K562 (cell line): ENCODE results near the gene CEP192. TPM values are rescaled to one million over a fixed set of nuclear protein-coding genes. Genes with fewer than 3 reads are reported as not detected.

Source experiments
- ARID1B ChIP-seq: fragments of 450-650 bp; IDR thresholded peaks from 2 replicates; pipeline ENCODE4 v1.6.1; 2016; ENCODE audit warnings: antibody characterized with exemption, mild to moderate bottlenecking, inconsistent platforms
- ARNT ChIP-seq, 2 experiments: fragments of 450-650 bp; IDR thresholded peaks; 2 replicates each; pipeline ENCODE4 v1.6.1; 2016; ENCODE audit warnings: mild to moderate bottlenecking in 1 of 2
- ERF ChIP-seq: fragments of 450-650 bp; formaldehyde crosslinking; IDR thresholded peaks from 2 replicates; pipeline ENCODE4 v1.4.0; 2020; ENCODE audit warnings: mild to moderate bottlenecking, mixed read lengths
- ETV1 ChIP-seq: fragments of 450-650 bp; conservative IDR thresholded peaks from 2 replicates; pipeline ENCODE4 v1.6.1; 2016; ENCODE audit warnings: missing genetic modification characterization, control low read depth, low read depth, missing compliant biosample characterization
- GMEB1 ChIP-seq: fragments of 250-450 bp; sonication (Bioruptor Pico); IDR thresholded peaks from 2 replicates; pipeline ENCODE4 v1.4.0; 2020; ENCODE audit warnings: mild to moderate bottlenecking
- HLTF ChIP-seq: fragments of 450-650 bp; IDR thresholded peaks from 2 replicates; pipeline ENCODE4 v1.6.1; 2016
- JUNB ChIP-seq: fragments of 450-650 bp; formaldehyde crosslinking; conservative IDR thresholded peaks from 2 replicates; pipeline ENCODE4 v1.4.0; 2020; ENCODE audit warnings: mild to moderate bottlenecking
- SMAD4 ChIP-seq: fragments of 250-450 bp; sonication (Bioruptor Pico); conservative IDR thresholded peaks from 2 replicates; pipeline ENCODE4 v1.8.0; 2021; ENCODE audit warnings: inconsistent platforms, mild to moderate bottlenecking, moderate library complexity
- STAT5A ChIP-seq: IDR thresholded peaks from 2 replicates; pipeline ENCODE4 v1.6.1; 2012; ENCODE audit warnings: low read length, inconsistent platforms, borderline replicate concordance
- TEAD4 ChIP-seq, 2 experiments: sonication (generic) in 1 of 2; formaldehyde crosslinking in 1 of 2; IDR thresholded peaks; 2 replicates each; pipeline versions ENCODE4 v1.6.1 to v1.8.0; 2012 to 2022; ENCODE audit warnings: borderline replicate concordance in 1 of 2, inconsistent platforms in 1 of 2, low read length in 1 of 2, mild to moderate bottlenecking in 1 of 2, missing genetic modification reagents in 1 of 2
- TFAM ChIP-seq: fragments of 250-450 bp; sonication (Bioruptor Pico); conservative IDR thresholded peaks from 2 replicates; pipeline ENCODE4 v1.5.0; 2021; ENCODE audit warnings: mild to moderate bottlenecking, moderate library complexity
- ZNF140 ChIP-seq: fragments of 250-450 bp; sonication (Bioruptor Pico); IDR thresholded peaks from 2 replicates; pipeline ENCODE4 v1.8.0; 2021; ENCODE audit warnings: moderate library complexity, mild to moderate bottlenecking, inconsistent platforms
- ZNF347 ChIP-seq: fragments of 450-650 bp; formaldehyde crosslinking; IDR thresholded peaks from 2 replicates; pipeline ENCODE4 v1.4.0; 2020; ENCODE audit warnings: low read depth, mild to moderate bottlenecking, moderate library complexity
- ZNF507 ChIP-seq: conservative IDR thresholded peaks from 2 replicates; pipeline ENCODE4 v1.6.1; 2017; ENCODE audit warnings: missing genetic modification characterization, missing compliant biosample characterization
- ZNF512 ChIP-seq: IDR thresholded peaks from 2 replicates; pipeline ENCODE4 v1.6.1; 2016; ENCODE audit warnings: missing genetic modification characterization, missing compliant biosample characterization
- ZNF644 ChIP-seq: fragments of 200-800 bp; sonication (Bioruptor generic); IDR thresholded peaks from 2 replicates; pipeline ENCODE4 v1.6.1; 2016; ENCODE audit warnings: low read depth, missing genetic modification characterization, missing compliant biosample characterization
- ZNF830 ChIP-seq: fragments of 250-450 bp; sonication (Bioruptor Pico); IDR thresholded peaks from 2 replicates; pipeline ENCODE4 v1.5.0; 2021; ENCODE audit warnings: mild to moderate bottlenecking
- polyA plus RNA-seq, 8 experiments: library from polyadenylated mRNA; depleted of rRNA in 4 of 8; stranded (reverse) in 5 of 8; unstranded in 3 of 8; fragments of >200 nt; fragmentation: Nextera tagmentation in 2 of 8; fragmentation: Illumina TruSeq in 1 of 8; extraction: Ambion mirVana in 2 of 8; extraction: Trizol in 1 of 8; gene quantifications; 2 replicates each; pipeline versions ENCODE4 v1.2.1 to v1.2.3, GENCODE V29; 2011 to 2014; ENCODE audit warnings: inconsistent platforms in 1 of 8, missing spikeins in 1 of 8
- total RNA-seq, 7 experiments: library from RNA; depleted of rRNA in 6 of 7; stranded (reverse); fragments of >200 nt in 6 of 7; fragmentation: Illumina TruSeq in 2 of 7; extraction: Trizol in 2 of 7; gene quantifications; 2 replicates each; pipeline versions ENCODE4 v1.2.1 to v1.2.3, GENCODE V29; 2011 to 2021; ENCODE audit warnings: low replicate concordance in 1 of 7
- TF ChIP-seq, protein P1 (sequence below): fragments of 250-450 bp; sonication (Bioruptor Pico); IDR thresholded peaks from 2 replicates; pipeline ENCODE4 v1.5.0; 2021; ENCODE audit warnings: mild to moderate bottlenecking, moderate library complexity
- TF ChIP-seq, protein P2 (sequence below): fragments of 450-650 bp; IDR thresholded peaks from 2 replicates; pipeline ENCODE4 v1.6.1; 2017; ENCODE audit warnings: antibody characterized with exemption

The CEP192 gene
- total and polyA plus RNA-seq, 9 of the 15 experiments (the other 6 are each of a cell fraction or from before 2014, with no cell fraction given), result 14.4 to 54.4 (median 35.8) TPM

- TF ChIP-seq, protein P1, sequence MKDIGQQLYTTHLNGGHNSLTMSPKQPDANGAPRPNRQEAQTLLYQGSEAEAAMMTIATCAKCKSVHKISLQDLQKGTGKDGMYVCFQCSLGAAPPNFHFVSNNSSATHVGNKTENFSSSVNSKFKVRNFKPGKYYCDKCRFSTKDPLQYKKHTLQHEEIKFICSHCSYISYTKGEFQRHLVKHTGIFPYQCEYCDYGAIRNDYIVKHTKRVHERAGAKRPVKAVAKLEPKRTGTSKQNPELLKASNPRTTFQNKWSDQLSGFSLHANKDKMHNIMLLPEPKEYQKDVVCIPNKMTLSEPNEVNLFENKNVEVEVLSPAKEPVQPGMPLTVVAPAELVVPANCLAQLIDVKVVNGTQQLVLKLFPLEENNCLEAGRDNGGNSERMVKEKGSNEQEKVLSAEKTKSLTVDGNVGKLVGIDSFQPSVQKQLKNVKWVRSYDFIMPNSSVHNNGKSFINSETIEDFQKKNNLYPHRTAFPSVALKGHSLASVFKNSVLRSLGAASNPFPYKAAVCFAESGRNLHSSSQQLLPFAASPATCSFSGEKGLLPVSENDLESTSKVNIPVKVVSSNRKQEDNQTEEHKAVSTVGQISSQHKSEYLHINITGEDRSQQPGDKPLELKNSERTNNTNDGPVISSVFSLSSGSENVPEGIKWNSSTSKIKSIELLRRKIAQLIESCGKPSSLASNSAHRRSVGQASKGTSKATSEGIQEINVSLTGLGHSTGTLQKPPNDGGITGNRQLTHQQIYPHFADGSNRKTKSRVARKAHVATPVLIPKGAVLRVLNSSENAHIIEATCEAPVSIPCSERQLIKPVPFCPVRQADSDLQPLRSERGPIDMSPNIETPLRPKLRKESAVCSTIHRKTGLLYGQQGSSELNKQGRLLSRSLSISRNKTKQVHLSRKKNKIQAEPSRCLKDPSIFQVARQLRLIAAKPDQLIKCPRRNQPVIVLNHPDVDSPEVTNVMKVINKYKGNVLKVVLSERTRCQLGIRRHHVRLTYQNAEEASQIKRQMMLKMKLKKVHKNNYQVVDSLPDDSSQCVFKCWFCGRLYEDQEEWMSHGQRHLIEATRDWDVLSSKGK (CRISPR knock-in tag), result no peak
- TF ChIP-seq SMAD4 (CRISPR knock-in tag) (peak; percentile 74), JUNB (CRISPR knock-in tag) (no peak), GMEB1 (CRISPR knock-in tag) (peak; percentile 54), TEAD4 (IDR thresholded peaks at IDR 0.05; ENCODE audit: low read length) (no peak; the same call in 1 of the 2 replicates), TEAD4 (CRISPR knock-in tag; IDR thresholded peaks at IDR 0.05; ENCODE audit: borderline replicate concordance) (no peak), ZNF512 (tag) (no peak), ERF (CRISPR knock-in tag) (peak; percentile 86; the same call in 1 of the 2 replicates), ZNF140 (CRISPR knock-in tag) (no peak), STAT5A (no peak), TFAM (CRISPR knock-in tag) (no peak), ARNT (IDR thresholded peaks at IDR 0.05) (no peak), ZNF347 (CRISPR knock-in tag) (no peak), ETV1 (tag) (no peak), ZNF507 (tag) (no peak), ZNF644 (tag) (no peak), ZNF830 (CRISPR knock-in tag) (0 out of 2 replicates have a peak, but pooled peaks have one; percentile 85), HLTF (peak; percentile 35; the same call in 1 of the 2 replicates), ARID1B (no peak; the same call in 1 of the 2 replicates)
- TF ChIP-seq, protein P2, sequence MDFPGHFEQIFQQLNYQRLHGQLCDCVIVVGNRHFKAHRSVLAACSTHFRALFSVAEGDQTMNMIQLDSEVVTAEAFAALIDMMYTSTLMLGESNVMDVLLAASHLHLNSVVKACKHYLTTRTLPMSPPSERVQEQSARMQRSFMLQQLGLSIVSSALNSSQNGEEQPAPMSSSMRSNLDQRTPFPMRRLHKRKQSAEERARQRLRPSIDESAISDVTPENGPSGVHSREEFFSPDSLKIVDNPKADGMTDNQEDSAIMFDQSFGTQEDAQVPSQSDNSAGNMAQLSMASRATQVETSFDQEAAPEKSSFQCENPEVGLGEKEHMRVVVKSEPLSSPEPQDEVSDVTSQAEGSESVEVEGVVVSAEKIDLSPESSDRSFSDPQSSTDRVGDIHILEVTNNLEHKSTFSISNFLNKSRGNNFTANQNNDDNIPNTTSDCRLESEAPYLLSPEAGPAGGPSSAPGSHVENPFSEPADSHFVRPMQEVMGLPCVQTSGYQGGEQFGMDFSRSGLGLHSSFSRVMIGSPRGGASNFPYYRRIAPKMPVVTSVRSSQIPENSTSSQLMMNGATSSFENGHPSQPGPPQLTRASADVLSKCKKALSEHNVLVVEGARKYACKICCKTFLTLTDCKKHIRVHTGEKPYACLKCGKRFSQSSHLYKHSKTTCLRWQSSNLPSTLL, result no peak
These were observed at the start of gene CEP192 (continued) for GRCh38 chr18:12990967-12991820.
